Common myeloid progenitor, CD34-positive (primary cell): ENCODE measurements around the gene ZNF22. TPM values are rescaled to one million over a fixed set of nuclear protein-coding genes. Genes with fewer than 3 reads are reported as not detected.

Experiments used
- CTCF ChIA-PET: fragments of 350-600 bp; sonication (Branson Sonifier 250); formaldehyde crosslinking; loops from one replicate; lab custom pipeline; 2021; ENCODE audit warnings: antibody characterized with exemption; lab: Charles Lee
- POLR2A ChIA-PET: fragments of 350-600 bp; sonication (Branson Sonifier 250); formaldehyde crosslinking; loops from one replicate; lab custom pipeline; 2021; ENCODE audit warnings: antibody characterized with exemption; lab: Charles Lee
- DNase-seq, 3 donors: peaks; one replicate each; pipeline versions ENCODE4 v3.0.0 to v3.0.0-alpha.2; 2013
- H3K27ac ChIP-seq, 2 experiments: 1 replicate in 1 of 2; 2 replicates in 1 of 2; pipeline ENCODE4 v1.7.0; 2013; ENCODE audit warnings: inconsistent platforms in 2 of 2, low read length in 2 of 2, mild to moderate bottlenecking in 2 of 2, low read depth in 1 of 2, moderate library complexity in 1 of 2; ENCODE audit not compliant: severe bottlenecking in 2 of 2, insufficient read depth in 1 of 2, poor library complexity in 1 of 2
- H3K27me3 ChIP-seq, 5 experiments: replicated peaks in 2 of 5; 1 replicate in 3 of 5; 2 replicates in 2 of 5; pipeline versions ENCODE4 v1.6.1 to v1.7.0; 2013; ENCODE audit warnings: low read length in 4 of 5, mild to moderate bottlenecking in 2 of 5, moderate library complexity in 2 of 5, inconsistent platforms in 1 of 5; ENCODE audit not compliant: insufficient read depth in 5 of 5, control insufficient read depth in 4 of 5
- H3K36me3 ChIP-seq, 4 experiments: 1 replicate in 2 of 4; 2 replicates in 2 of 4; pipeline versions ENCODE4 v1.6.1 to v1.7.0; 2013; ENCODE audit warnings: low read length in 3 of 4, control low read depth in 1 of 4, mild to moderate bottlenecking in 1 of 4; ENCODE audit not compliant: control insufficient read depth in 4 of 4, insufficient read depth in 4 of 4
- H3K4me1 ChIP-seq, 4 experiments: 1 replicate in 3 of 4; 2 replicates in 1 of 4; pipeline versions ENCODE4 v1.6.1 to v1.7.1; 2013; ENCODE audit warnings: low read length in 3 of 4, mild to moderate bottlenecking in 3 of 4, control low read depth in 1 of 4, inconsistent platforms in 1 of 4, moderate library complexity in 1 of 4; ENCODE audit not compliant: control insufficient read depth in 4 of 4, insufficient read depth in 4 of 4; ENCODE audit errors: control extremely low read depth in 1 of 4
- H3K4me3 ChIP-seq, 7 experiments: 1 replicate in 4 of 7; 2 replicates in 3 of 7; pipeline versions ENCODE4 v1.5.1 to v1.7.0; 2013; ENCODE audit warnings: mild to moderate bottlenecking in 7 of 7, low read length in 6 of 7, moderate library complexity in 6 of 7, inconsistent platforms in 2 of 7, low read depth in 2 of 7, control low read depth in 1 of 7; ENCODE audit not compliant: insufficient read depth in 4 of 7, control insufficient read depth in 1 of 7; ENCODE audit errors: extremely low read depth in 1 of 7
- H3K9me3 ChIP-seq, 5 experiments: 1 replicate in 4 of 5; 2 replicates in 1 of 5; pipeline versions ENCODE4 v1.6.1 to v1.7.1; 2013; ENCODE audit warnings: low read length in 4 of 5, mild to moderate bottlenecking in 2 of 5, inconsistent platforms in 1 of 5, low read depth in 1 of 5, moderate library complexity in 1 of 5; ENCODE audit not compliant: control insufficient read depth in 4 of 5, insufficient read depth in 2 of 5; ENCODE audit errors: control extremely low read depth in 1 of 5
- WGBS: methylation state at CpG from one replicate; pipeline ENCODE4 v1.1.5; 2013; ENCODE audit not compliant: insufficient coverage; 5-methylcytosine and 5-hydroxymethylcytosine counted together
- polyA plus RNA-seq: library from polyadenylated mRNA; unstranded; fragments of 120-200 nt; gene quantifications from one replicate; pipeline ENCODE4 v1.2.1, GENCODE V29; 2013

Gene ZNF22
- polyA plus RNA-seq = 68.9 TPM

DNA sequence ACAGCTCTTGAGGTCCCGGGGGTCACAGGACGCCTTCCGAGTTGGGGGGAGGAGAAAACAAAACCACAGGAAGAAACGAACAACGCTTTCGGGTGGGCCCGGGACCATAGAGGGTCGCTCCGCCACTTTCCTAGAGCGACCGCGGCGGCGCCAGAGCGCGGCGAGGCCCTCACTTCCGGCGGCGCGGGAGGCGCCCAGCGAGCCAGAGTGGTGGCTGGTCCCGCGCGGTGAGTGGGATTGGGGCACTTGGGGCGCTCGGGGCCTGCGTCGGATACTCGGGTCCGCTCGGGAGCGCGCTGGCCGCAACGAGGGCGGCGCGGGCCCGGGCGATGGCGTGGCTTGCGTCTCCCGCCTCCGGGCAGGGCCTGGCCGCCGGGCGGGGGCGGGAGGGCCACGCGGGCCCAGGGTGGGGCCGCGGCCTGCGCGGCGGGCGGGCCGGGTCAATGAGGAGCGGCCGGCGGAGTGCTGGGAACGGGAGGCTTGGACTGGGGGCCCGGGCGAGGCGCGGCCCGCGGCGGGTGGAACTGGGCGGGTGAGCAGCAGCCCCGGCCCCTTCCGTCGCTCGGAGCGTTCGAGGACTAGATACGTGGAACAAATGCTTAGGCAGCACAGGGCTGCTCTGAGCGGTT lies at the start of gene ZNF22:
ZNF22 (plus strand) TSS at position 172 of the 629 bp plus-strand sequence. CDS start 2,446 bp downstream, outside the sequence.
- CTCF ChIA-PET = interaction anchor here (0.7 to 2.1 kb wide), 7 partner anchors 11 to 1027 kb away, joined by 3 to 7 read pairs (median 3); partner anchors contain the start of gene DEPP1
- DNase-seq = peak; percentile 90 to 94 (median 93)
- peak within 1 kb of the TSS; percentile 69 to 89 for H3K27ac ChIP-seq
- peaks cover 9 to 35% (median 19%) of the 10 kb centered on the region in 4 experiments for H3K36me3 ChIP-seq
- H3K4me1 ChIP-seq = peaks cover 24 to 76% (median 46%) of the 10 kb centered on the region in 4 experiments
- WGBS = 0% methylated on average over 62 of the region's 79 CpGs
- H3K4me3 ChIP-seq = peak within 1 kb of the TSS; percentile 55 to 83 (median 67)
- H3K27me3 ChIP-seq = no peaks in the 10 kb centered on the region
- POLR2A ChIA-PET = interaction anchor here (0.7 to 1.1 kb wide), 2 partner anchors 68 to 403 kb away, joined by 3 read pairs; no protein-coding TSS in a partner anchor
- H3K9me3 ChIP-seq = peaks cover 0 to 18% (median 7%) of the 10 kb centered on the region in 5 experiments

DNA sequence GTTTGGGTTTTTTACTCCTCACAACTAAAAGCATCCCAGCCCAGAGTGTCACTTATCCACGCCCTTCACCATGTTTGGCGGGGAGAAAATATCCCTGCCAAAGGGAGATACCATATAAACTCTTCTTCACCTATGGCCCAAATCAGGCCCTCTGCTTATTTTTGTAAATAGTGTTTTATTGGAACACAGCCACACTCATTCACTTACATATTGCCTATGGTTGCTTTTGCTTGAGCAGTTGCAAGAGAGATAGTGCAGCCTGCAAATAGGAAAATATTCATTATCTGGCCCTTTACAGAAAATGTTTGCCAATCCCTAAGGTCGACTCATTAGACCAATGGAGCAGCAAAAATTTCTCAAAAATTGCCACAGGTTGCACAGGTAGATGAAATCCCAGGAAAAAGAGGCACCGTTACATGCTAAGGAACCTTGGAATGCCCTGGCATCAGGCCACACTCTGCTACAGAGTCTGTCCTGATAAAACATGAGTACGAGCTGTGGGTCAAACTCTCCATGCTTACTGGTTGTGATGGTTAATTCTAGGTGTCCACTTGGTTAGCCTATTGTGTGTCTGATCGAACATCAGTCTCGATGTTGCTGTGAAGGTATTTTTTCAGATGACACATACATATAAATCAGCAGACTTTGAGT lies 49.0 kb upstream of the ZNF22 start:
- H3K27me3 ChIP-seq = no peaks in the 10 kb centered on the region
- peaks cover 0 to 6% (median 2%) of the 10 kb centered on the region in 4 experiments for H3K36me3 ChIP-seq
- no peak overlapping the region for H3K4me3 ChIP-seq
- 100% methylated on average over 2 of the region's 7 CpGs for WGBS
- ChIA-PET POLR2A (interaction anchor here (0.7 kb wide), 1 partner anchor 28 kb away, joined by 3 read pairs; no protein-coding TSS in a partner anchor), CTCF (interaction anchor here (1.6 to 4.2 kb wide), 4 partner anchors 11 to 18 kb away, joined by 4 to 15 read pairs (median 12); no protein-coding TSS in a partner anchor)
- no peak overlapping the region for H3K27ac ChIP-seq
- H3K9me3 ChIP-seq = no peaks in the 10 kb centered on the region
- peaks cover 13 to 24% (median 18%) of the 10 kb centered on the region in 4 experiments for H3K4me1 ChIP-seq
- DNase-seq = no peak

DNA sequence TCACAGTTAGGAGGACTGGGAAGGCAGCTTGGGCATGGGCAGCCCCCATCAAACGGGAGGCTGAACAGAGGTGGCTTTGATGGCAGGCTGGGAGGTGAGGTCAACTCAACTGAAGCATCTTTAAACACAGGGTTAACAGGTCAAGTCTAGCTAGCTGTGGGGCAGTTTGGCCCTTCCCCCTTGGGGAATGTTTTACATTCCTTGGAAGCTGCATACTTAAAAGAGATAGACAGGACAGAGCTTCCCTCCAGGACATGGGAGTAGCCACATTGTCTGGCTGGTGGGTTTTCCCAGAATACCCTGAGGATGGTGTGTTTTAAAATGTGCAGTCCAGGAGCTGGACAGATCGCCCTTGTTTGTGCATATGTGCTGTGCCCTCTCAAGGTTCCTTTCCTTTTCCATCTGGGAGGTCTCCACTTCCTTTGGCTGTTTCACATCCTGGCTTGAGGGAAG lies 47.9 kb upstream of the ZNF22 start:
- no peak for DNase-seq
- H3K27ac ChIP-seq = no peak overlapping the region
- peaks cover 0 to 7% (median 2%) of the 10 kb centered on the region in 4 experiments for H3K36me3 ChIP-seq
- no peaks in the 10 kb centered on the region for H3K9me3 ChIP-seq
- H3K27me3 ChIP-seq = no peaks in the 10 kb centered on the region
- ChIA-PET POLR2A (interaction anchor here (0.7 kb wide), 1 partner anchor 26 kb away, joined by 3 read pairs; no protein-coding TSS in a partner anchor), CTCF (interaction anchor here (1.1 to 4.2 kb wide), 5 partner anchors 10 to 36 kb away, joined by 3 to 15 read pairs (median 9); no protein-coding TSS in a partner anchor)
- peaks cover 12 to 19% (median 16%) of the 10 kb centered on the region in 4 experiments for H3K4me1 ChIP-seq
- H3K4me3 ChIP-seq = no peak overlapping the region
- 100% methylated on average over 2 of the region's 2 CpGs for WGBS

DNA sequence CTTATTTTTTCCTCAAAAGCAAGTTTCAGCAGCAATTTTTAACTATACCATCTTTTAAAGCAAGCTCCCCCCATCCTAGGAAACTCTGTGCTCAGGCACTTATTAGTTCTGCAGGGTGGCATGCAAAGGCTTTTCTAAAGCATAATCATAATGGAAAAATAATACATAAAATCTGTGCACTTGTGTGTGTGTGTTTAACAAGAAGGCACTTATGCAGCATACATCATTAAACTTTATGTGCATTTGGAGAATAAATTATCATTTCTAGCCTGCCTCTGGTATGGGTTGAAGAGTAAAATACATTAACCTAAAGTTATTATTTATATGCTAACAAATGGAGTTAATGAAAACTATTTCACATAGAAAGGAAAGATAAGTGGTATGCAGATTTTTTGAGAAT lies 46.7 kb upstream of the ZNF22 start:
- Histone ChIP-seq H3K27ac (no peak overlapping the region), H3K4me1 (peaks cover 6 to 17% (median 14%) of the 10 kb centered on the region in 4 experiments), H3K9me3 (no peaks in the 10 kb centered on the region), H3K27me3 (no peaks in the 10 kb centered on the region), H3K4me3 (no peak overlapping the region), H3K36me3 (peaks cover 0 to 7% (median 2%) of the 10 kb centered on the region in 4 experiments)
- CTCF ChIA-PET = interaction anchor here (1.1 to 4.2 kb wide), 5 partner anchors 9 to 29 kb away, joined by 3 to 15 read pairs (median 9); no protein-coding TSS in a partner anchor
- POLR2A ChIA-PET = no interaction called here
- DNase-seq = no peak

DNA sequence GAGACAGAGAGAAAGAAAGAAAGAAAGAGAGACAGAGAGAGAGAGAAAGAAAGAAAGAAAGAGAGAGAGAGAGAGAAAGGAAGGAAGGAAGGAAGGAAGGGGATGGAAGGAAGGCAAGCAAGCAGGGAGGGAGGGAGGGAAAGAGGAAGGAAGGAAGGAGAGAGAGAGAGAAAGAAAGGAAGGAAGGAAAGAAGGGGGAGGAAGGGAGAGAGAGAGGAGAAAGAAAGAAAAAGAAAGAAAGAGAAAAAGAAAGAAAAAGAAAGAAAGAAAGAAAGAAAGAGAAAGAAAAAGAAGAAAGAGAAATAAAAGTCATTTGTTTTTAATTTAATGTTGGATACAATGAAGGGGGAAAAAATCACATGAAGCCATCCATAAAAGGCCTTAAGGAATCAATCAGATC lies 45.8 kb upstream of the ZNF22 start:
- Histone ChIP-seq H3K4me3 (no peak overlapping the region), H3K27ac (no peak overlapping the region), H3K9me3 (no peaks in the 10 kb centered on the region), H3K27me3 (no peaks in the 10 kb centered on the region), H3K4me1 (peaks cover 6 to 17% (median 15%) of the 10 kb centered on the region in 4 experiments), H3K36me3 (peaks cover 0 to 7% (median 2%) of the 10 kb centered on the region in 4 experiments)
- DNase-seq = no peak
- ChIA-PET POLR2A (no interaction called here), CTCF (interaction anchor here (1.4 to 2.9 kb wide), 2 partner anchors 12 to 22 kb away, joined by 5 to 15 read pairs; no protein-coding TSS in a partner anchor)

DNA sequence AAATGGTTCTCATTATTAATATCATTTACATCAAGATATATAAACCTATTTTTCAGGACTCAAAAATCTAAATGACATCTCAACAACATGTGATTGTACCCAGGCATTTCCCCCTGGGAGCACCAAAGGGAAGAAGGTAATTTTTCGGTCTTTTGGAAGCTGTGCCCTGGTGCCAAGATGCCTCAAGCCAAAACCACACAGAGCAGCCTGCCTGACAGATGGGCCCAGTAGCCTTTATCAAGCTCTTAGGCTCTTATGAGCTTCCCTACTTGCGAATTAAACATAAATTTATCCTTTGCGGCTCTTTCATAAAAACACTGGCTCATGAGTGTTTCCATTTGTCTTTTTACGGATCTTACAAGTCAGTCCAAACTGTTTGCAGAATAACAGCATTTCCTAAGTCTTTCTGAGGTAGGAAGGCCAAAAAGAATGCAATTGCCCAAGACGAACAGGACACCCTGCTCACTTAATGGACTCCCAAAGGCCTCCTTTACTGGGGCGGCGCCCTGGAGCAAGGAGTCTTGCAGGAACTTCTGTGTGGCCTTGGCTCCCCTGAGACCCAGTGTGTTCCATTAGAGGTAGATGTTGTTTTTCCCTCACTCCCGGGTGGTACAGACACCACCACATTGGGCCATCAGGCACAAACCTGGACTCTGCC lies 45.2 kb upstream of the ZNF22 start:
- 93% methylated on average over 8 of the region's 8 CpGs for WGBS
- Histone ChIP-seq H3K4me1 (peaks cover 6 to 23% (median 20%) of the 10 kb centered on the region in 4 experiments), H3K36me3 (peaks cover 0 to 7% (median 2%) of the 10 kb centered on the region in 4 experiments), H3K27ac (no peak overlapping the region), H3K9me3 (no peaks in the 10 kb centered on the region), H3K27me3 (no peaks in the 10 kb centered on the region), H3K4me3 (no peak overlapping the region)
- DNase-seq = no peak
- ChIA-PET POLR2A (no interaction called here), CTCF (interaction anchor here (1.4 to 2.7 kb wide), 2 partner anchors 11 to 23 kb away, joined by 5 to 6 read pairs; no protein-coding TSS in a partner anchor)
